Measurements from ENCODE around the gene PTH2R. TPM values are rescaled to one million over a fixed set of nuclear protein-coding genes. Genes with fewer than 3 reads are reported as not detected.

The PTH2R gene
- total RNA-seq, 2 donors from 2014 or later = not detected

GRCh38 chr2:208485390-208485789 is 78.8 kb downstream of the PTH2R start:
- TF ChIP-seq CTCF (IDR thresholded peaks at IDR 0.05) = no peak
- no peaks in the 10 kb centered on the region for H3K36me3 ChIP-seq
- H3K9me3 ChIP-seq = peaks cover 0 to 6% of the 10 kb centered on the region in 2 donors
- H3K4me3 ChIP-seq = no peak overlapping the region
- H3K4me1 ChIP-seq = no peaks in the 10 kb centered on the region
- H3K27me3 ChIP-seq = no peaks in the 10 kb centered on the region
- H3K27ac ChIP-seq = no peak overlapping the region
- DNase-seq (ENCODE audit: low spot score) = no peak

GRCh38 chr2:208488686-208489564 is 82.3 kb downstream of the PTH2R start:
- H3K4me1 ChIP-seq = no peaks in the 10 kb centered on the region
- no peaks in the 10 kb centered on the region for H3K36me3 ChIP-seq
- DNase-seq (ENCODE audit: low spot score) = no peak
- peaks cover 0 to 6% of the 10 kb centered on the region in 2 donors for H3K9me3 ChIP-seq
- no peak overlapping the region for H3K27ac ChIP-seq
- TF ChIP-seq CTCF (IDR thresholded peaks at IDR 0.05) = no peak
- H3K27me3 ChIP-seq = no peaks in the 10 kb centered on the region
- H3K4me3 ChIP-seq = no peak overlapping the region

- Histone ChIP-seq H3K36me3 (no peaks in the 10 kb centered on the region), H3K27ac (no peak overlapping the region), H3K9me3 (peaks cover 0 to 6% of the 10 kb centered on the region in 2 donors), H3K4me1 (no peaks in the 10 kb centered on the region), H3K27me3 (no peaks in the 10 kb centered on the region), H3K4me3 (no peak overlapping the region)
- TF ChIP-seq CTCF (IDR thresholded peaks at IDR 0.05) = no peak
- no peak for DNase-seq (ENCODE audit: low spot score)
Measured at GRCh38 chr2:208489687-208490086, 83.1 kb downstream of the PTH2R start.

- H3K27me3 ChIP-seq = no peaks in the 10 kb centered on the region
- TF ChIP-seq CTCF (IDR thresholded peaks at IDR 0.05) = no peak
Measured at GRCh38 chr2:208490492-208490891, 83.9 kb downstream of the PTH2R start.

GRCh38 chr2:208491641-208492040 is 85.0 kb downstream of the PTH2R start:
- H3K27me3 ChIP-seq = no peaks in the 10 kb centered on the region
- no peaks in the 10 kb centered on the region for H3K36me3 ChIP-seq
- H3K4me3 ChIP-seq = no peak overlapping the region
- H3K27ac ChIP-seq = no peak overlapping the region
- TF ChIP-seq CTCF (IDR thresholded peaks at IDR 0.05) = no peak
- DNase-seq (ENCODE audit: low spot score) = no peak
- H3K9me3 ChIP-seq = peaks cover 0 to 6% of the 10 kb centered on the region in 2 donors
- H3K4me1 ChIP-seq = no peaks in the 10 kb centered on the region

More at GRCh38 chr2:208490492-208490891, 83.9 kb downstream of the PTH2R start:
- no peaks in the 10 kb centered on the region for H3K36me3 ChIP-seq
- H3K9me3 ChIP-seq = peaks cover 0 to 6% of the 10 kb centered on the region in 2 donors
- H3K27ac ChIP-seq = no peak overlapping the region
- no peak overlapping the region for H3K4me3 ChIP-seq
- H3K4me1 ChIP-seq = no peaks in the 10 kb centered on the region
- DNase-seq (ENCODE audit: low spot score) = no peak

All from right atrium auricular region (tissue), 2 donors.